DOHH2 (cell line): Measurements from ENCODE around the gene SH3RF2.

Source experiments
- CTCF ChIP-seq: fragments of 200-600 bp; sonication (generic); IDR thresholded peaks from one replicate; pipeline ENCODE4 v1.5.1; 2014; ENCODE audit warnings: antibody characterized with exemption, mild to moderate bottlenecking, low read depth, low read length; ENCODE audit not compliant: poor library complexity, severe bottlenecking
- EZH2phosphoT487 ChIP-seq: fragments of 200-600 bp; sonication (generic); IDR thresholded peaks from 2 replicates; pipeline ENCODE4 v1.6.1; 2017; ENCODE audit warnings: borderline replicate concordance, mild to moderate bottlenecking, antibody characterized with exemption, low read length, moderate library complexity, mixed read lengths

GRCh38 chr5:145978708-145979107, 42.3 kb downstream of the SH3RF2 start:
- TF ChIP-seq CTCF (no peak), EZH2phosphoT487 (no peak)
